MG63 (cell line): ENCODE results near the gene SH3PXD2A. TPM values are rescaled to one million over a fixed set of nuclear protein-coding genes. Genes with fewer than 3 reads are reported as not detected.
A peak's percentile ranks its signal among the peaks of the same experiment; 100 is the strongest.

Experiments used
- DNase-seq: peaks from one replicate; pipeline ENCODE4 v3.0.0-alpha.2; 2020
- H3K27me3 ChIP-seq: fragments of 250-450 bp; sonication (Bioruptor Pico); 2 replicates; pipeline ENCODE4 v1.5.1; 2020; ENCODE audit warnings: mild to moderate bottlenecking, moderate library complexity
- H3K36me3 ChIP-seq: fragments of 250-450 bp; sonication (Bioruptor Pico); 2 replicates; pipeline ENCODE4 v1.5.1; 2020; ENCODE audit warnings: mild to moderate bottlenecking, moderate library complexity
- H3K4me3 ChIP-seq: fragments of 250-450 bp; sonication (Bioruptor Pico); 2 replicates; pipeline ENCODE4 v1.5.1; 2020; ENCODE audit warnings: mild to moderate bottlenecking, moderate library complexity
- H3K9me3 ChIP-seq: fragments of 250-450 bp; sonication (Bioruptor Pico); 2 replicates; pipeline ENCODE4 v1.5.1; 2020; ENCODE audit warnings: mild to moderate bottlenecking, moderate library complexity
- total RNA-seq: library from RNA; depleted of rRNA; stranded (reverse); fragments of >200 nt; shearing (Covaris generic); gene quantifications from 2 replicates; pipeline ENCODE4 v1.2.3, GENCODE V29; 2014; ENCODE audit warnings: low replicate concordance

Gene SH3PXD2A
- total RNA-seq, 1 experiment from 2014 or later: 19.2 TPM

DNA sequence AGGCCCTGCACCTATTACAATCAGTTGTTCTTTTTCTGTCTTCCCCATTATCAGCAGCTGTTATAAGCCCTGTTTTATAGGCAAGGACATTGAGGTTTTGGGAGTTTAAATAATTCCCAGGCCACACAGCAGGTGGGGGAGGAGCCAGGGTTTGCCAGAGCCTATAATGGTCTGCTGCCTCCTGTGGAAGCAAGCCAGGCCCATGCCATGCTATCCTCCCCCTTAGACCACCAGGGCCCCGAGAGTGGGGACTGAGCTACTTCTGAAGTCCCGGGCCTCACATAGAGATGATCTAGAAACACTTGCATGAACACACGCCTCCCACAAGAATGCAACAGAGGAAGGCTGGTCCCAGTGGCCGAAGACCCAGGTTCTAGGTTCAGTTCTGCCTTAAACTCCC is 141.7 kb downstream of the SH3PXD2A start:
- no peaks in the 10 kb centered on the region for H3K36me3 ChIP-seq
- no peak overlapping the region for H3K4me3 ChIP-seq
- H3K9me3 ChIP-seq: no peaks in the 10 kb centered on the region
- DNase-seq: no peak
- no peaks in the 10 kb centered on the region for H3K27me3 ChIP-seq

GRCh38 chr10:103712898-103713498 is 142.4 kb downstream of the SH3PXD2A start:
- DNase-seq: peak; percentile 42
- no peaks in the 10 kb centered on the region for H3K36me3 ChIP-seq

GRCh38 chr10:103712146-103712545 is 143.2 kb downstream of the SH3PXD2A start:
- Histone ChIP-seq H3K4me3 (no peak overlapping the region), H3K9me3 (no peaks in the 10 kb centered on the region), H3K27me3 (no peaks in the 10 kb centered on the region), H3K36me3 (no peaks in the 10 kb centered on the region)
- no peak for DNase-seq

More at GRCh38 chr10:103712898-103713498, 142.4 kb downstream of the SH3PXD2A start:
- no peaks in the 10 kb centered on the region for H3K9me3 ChIP-seq
- no peaks in the 10 kb centered on the region for H3K27me3 ChIP-seq
- no peak overlapping the region for H3K4me3 ChIP-seq

GRCh38 chr10:103711351-103711994 is 143.9 kb downstream of the SH3PXD2A start:
- no peak for DNase-seq
- no peak overlapping the region for H3K4me3 ChIP-seq
- no peaks in the 10 kb centered on the region for H3K9me3 ChIP-seq
- H3K27me3 ChIP-seq: no peaks in the 10 kb centered on the region
- H3K36me3 ChIP-seq: no peaks in the 10 kb centered on the region

- Histone ChIP-seq H3K36me3 (no peaks in the 10 kb centered on the region), H3K9me3 (no peaks in the 10 kb centered on the region), H3K4me3 (no peak overlapping the region), H3K27me3 (no peaks in the 10 kb centered on the region)
- DNase-seq: no peak
Observed at GRCh38 chr10:103710490-103710889, 144.9 kb downstream of the SH3PXD2A start.

- Histone ChIP-seq H3K9me3 (no peaks in the 10 kb centered on the region), H3K27me3 (no peaks in the 10 kb centered on the region), H3K36me3 (no peaks in the 10 kb centered on the region), H3K4me3 (no peak overlapping the region)
- DNase-seq: peak; percentile 78
Observed at GRCh38 chr10:103709341-103709920, 145.9 kb downstream of the SH3PXD2A start.

GRCh38 chr10:103708627-103709288 is 146.6 kb downstream of the SH3PXD2A start:
- H3K4me3 ChIP-seq: no peak overlapping the region
- no peaks in the 10 kb centered on the region for H3K36me3 ChIP-seq
- peak; percentile 42 for DNase-seq
- H3K9me3 ChIP-seq: no peaks in the 10 kb centered on the region
- H3K27me3 ChIP-seq: no peaks in the 10 kb centered on the region

- no peak overlapping the region for H3K4me3 ChIP-seq
- H3K36me3 ChIP-seq: no peaks in the 10 kb centered on the region
- no peaks in the 10 kb centered on the region for H3K27me3 ChIP-seq
- no peaks in the 10 kb centered on the region for H3K9me3 ChIP-seq
- DNase-seq: no peak
Observed at GRCh38 chr10:103707956-103708626, 147.3 kb downstream of the SH3PXD2A start.

- Histone ChIP-seq H3K27me3 (no peaks in the 10 kb centered on the region), H3K36me3 (no peaks in the 10 kb centered on the region), H3K9me3 (no peaks in the 10 kb centered on the region; the same call in 1 of the 2 replicates), H3K4me3 (no peak overlapping the region)
- no peak for DNase-seq
Observed at GRCh38 chr10:103706762-103707161, 148.6 kb downstream of the SH3PXD2A start.

GRCh38 chr10:103706047-103706446 is 149.3 kb downstream of the SH3PXD2A start:
- Histone ChIP-seq H3K4me3 (no peak overlapping the region), H3K9me3 (no peaks in the 10 kb centered on the region; the same call in 1 of the 2 replicates), H3K27me3 (no peaks in the 10 kb centered on the region), H3K36me3 (no peaks in the 10 kb centered on the region)
- no peak for DNase-seq

GRCh38 chr10:103703941-103704919 is 151.1 kb downstream of the SH3PXD2A start:
- Histone ChIP-seq H3K36me3 (no peaks in the 10 kb centered on the region), H3K9me3 (no peaks in the 10 kb centered on the region; the same call in 1 of the 2 replicates), H3K4me3 (no peak overlapping the region), H3K27me3 (no peaks in the 10 kb centered on the region)
- DNase-seq: no peak

DNA sequence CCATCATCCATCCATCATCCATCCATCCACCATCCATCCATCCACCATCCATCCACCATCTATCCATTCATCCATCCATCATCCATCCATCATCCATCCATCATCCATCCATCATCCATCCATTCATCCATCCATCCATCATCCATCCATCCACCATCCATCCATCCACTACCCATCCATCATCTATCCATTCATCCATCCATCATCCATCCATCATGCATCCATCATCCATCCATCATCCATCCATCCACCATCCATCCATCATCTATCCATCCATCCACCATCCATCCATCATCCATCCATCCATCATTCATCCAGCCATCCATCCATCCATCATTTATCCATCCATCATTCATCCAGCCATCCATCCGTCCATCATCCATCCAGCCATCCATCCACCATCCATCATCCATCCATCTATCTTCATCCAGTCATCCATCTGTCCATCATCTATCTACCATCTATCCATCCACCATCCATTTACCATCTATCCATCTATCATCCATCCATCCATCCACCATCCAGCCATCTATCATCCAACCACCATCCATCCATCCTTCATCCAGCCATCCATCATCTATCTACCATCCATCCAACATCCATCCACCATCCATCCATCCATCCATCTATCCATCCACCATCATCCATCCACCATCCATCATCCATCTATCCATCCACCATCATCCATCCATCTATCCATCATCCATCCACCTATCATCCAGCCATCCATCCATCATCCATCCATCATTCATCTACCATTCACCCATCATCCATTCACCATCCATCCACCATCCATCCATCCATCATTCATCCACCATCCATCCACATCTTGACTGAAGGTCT is 153.8 kb downstream of the SH3PXD2A start:
- DNase-seq: no peak
- Histone ChIP-seq H3K36me3 (no peaks in the 10 kb centered on the region), H3K4me3 (no peak overlapping the region), H3K9me3 (no peaks in the 10 kb centered on the region; the same call in 1 of the 2 replicates), H3K27me3 (no peaks in the 10 kb centered on the region)

DNA sequence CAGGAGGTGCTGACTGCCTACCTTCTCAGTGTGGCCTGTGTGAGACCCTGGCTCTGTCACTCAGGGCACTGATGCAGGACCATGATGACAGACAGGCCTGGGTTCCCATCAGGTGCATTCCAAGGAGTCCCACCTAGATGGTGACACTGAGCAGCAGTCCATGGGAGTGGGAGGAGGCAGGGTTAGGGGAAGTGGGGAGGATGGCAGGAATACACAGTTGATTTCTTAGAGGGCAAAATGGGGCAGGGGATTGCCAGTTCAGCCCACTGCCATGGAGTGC is 155.0 kb downstream of the SH3PXD2A start:
- no peak for DNase-seq
- H3K4me3 ChIP-seq: no peak overlapping the region
- no peaks in the 10 kb centered on the region; the same call in 1 of the 2 replicates for H3K9me3 ChIP-seq
- H3K36me3 ChIP-seq: no peaks in the 10 kb centered on the region
- H3K27me3 ChIP-seq: no peaks in the 10 kb centered on the region

- DNase-seq: no peak
- no peaks in the 10 kb centered on the region for H3K36me3 ChIP-seq
- H3K27me3 ChIP-seq: no peaks in the 10 kb centered on the region
- H3K4me3 ChIP-seq: no peak overlapping the region
- H3K9me3 ChIP-seq: no peaks in the 10 kb centered on the region; the same call in 1 of the 2 replicates
Observed at GRCh38 chr10:103699611-103700435, 155.6 kb downstream of the SH3PXD2A start.
